Measurements from ENCODE around the gene DEPDC1B.
"Not testable (repeated sequence)": the region's sequence is repeated elsewhere in the genome, so short reads cannot be mapped to it uniquely, and the experiment has no call there.

Gene DEPDC1B

DNA sequence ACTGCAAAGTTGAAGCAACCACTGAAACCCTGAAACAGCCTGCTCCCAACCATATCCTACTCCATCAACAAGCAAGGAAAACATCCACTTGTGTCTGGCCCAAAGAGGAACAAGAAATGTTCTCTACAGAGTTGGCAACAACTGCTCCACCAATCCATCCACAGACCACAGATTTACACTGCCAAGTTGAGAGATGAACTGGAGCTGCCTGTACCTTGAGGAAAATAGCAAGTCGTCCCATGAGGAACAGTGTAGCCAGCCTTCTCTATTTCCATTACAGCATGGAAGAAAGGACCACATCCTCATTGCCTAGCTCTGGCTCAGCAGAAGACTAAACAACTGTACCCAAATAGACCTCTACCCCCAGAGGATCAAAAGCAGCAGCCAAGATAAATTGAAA lies 60.4 kb downstream of the DEPDC1B start:
- Mint-ChIP-seq H3K4me1 (ENCODE audit: low read depth) (no peaks in the 10 kb centered on the region), H3K27me3 (ENCODE audit: low read depth) (no peaks in the 10 kb centered on the region), H3K36me3 (ENCODE audit: low read depth) (peaks cover 52% of the 10 kb centered on the region), H3K9me3 (peaks cover 6% of the 10 kb centered on the region), H3K27ac (no peak overlapping the region), H3K4me3 (no peak overlapping the region)

DNA sequence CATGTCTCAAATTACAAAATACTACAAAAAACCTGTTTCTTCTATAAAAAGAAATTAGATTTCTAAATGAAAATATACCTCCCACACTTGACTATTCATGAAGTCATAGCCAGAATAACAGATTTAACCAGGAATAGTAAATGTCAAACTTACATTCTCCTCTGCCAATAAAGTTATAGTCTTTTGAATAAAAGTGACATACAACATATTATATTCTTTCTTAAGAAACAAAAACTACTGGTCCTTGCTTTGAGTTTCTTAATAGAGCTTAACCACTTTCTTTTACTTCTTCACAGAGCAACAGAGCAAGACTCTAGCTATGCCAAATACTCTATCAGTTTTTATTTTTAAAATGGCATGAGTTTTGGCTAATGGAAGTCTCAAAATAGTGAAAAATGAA lies 61.7 kb downstream of the DEPDC1B start:
- no peak overlapping the region for H3K4me3 Mint-ChIP-seq
- H3K27ac Mint-ChIP-seq, result no peak overlapping the region
- H3K27me3 Mint-ChIP-seq (ENCODE audit: low read depth), result no peaks in the 10 kb centered on the region
- peaks cover 45% of the 10 kb centered on the region for H3K36me3 Mint-ChIP-seq (ENCODE audit: low read depth)
- peaks cover 6% of the 10 kb centered on the region for H3K9me3 Mint-ChIP-seq
- H3K4me1 Mint-ChIP-seq (ENCODE audit: low read depth), result no peaks in the 10 kb centered on the region

DNA sequence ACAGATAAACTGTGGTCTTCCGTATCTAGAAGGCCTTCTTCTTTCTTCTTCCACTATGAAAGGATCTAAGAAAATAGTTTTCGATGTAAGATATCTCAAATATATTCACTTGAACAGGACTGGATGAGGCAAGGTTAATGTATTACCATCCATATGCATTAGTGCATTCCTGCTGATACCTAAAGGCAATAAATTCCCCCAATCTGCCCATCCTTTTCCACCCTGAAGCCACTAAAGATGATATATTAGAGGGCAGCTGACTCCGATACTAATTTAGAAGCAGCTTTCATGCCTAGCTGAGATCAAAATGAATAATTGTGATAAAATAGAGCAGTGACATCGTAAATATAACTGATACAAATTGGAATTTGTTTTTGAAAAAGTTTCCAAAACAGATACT lies 63.3 kb downstream of the DEPDC1B start:
- Mint-ChIP-seq H3K27me3 (ENCODE audit: low read depth) (no peaks in the 10 kb centered on the region), H3K4me1 (ENCODE audit: low read depth) (no peaks in the 10 kb centered on the region), H3K27ac (no peak overlapping the region), H3K9me3 (peaks cover 6% of the 10 kb centered on the region), H3K4me3 (no peak overlapping the region), H3K36me3 (ENCODE audit: low read depth) (peaks cover 39% of the 10 kb centered on the region)

DNA sequence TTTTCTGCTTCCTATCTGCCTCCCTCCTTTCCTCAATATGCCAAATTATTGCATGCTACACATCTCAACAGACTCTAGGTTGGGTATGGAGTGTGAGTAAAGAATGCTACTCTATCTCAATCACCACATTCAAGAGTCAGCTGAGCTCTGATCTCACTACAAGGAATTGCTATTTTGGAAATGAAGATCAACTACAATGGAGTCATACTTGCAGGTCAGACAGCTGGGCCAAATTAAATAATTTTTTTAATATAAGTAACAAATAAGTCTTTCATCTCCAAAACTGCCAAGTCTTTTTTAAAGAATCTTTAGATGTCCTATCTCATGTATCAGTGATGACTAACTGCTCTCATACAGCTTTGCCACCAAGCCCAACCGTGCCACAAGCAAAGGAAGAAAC lies 64.0 kb downstream of the DEPDC1B start:
- no peak overlapping the region for H3K4me3 Mint-ChIP-seq

DNA sequence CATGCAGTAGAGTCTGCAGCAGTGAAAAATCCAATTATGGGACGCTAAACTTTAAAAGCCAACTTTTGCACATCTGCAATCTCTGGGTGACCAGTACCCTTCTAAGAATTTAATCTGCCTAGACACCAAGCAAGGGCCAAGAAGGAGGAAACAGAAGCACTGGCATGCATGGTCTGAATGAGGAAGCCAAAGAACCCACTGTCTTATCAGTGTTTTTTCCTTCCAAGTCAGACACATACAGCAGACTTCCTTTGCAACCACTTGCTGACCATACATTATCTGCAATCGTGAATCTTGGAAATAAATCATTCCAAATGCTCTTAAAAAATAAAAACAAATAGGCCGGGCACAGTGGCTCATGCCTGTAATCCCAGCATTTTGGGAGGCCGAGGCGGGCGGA lies 65.9 kb downstream of the DEPDC1B start:
- no peak overlapping the region for H3K27ac Mint-ChIP-seq
- H3K36me3 Mint-ChIP-seq (ENCODE audit: low read depth), result peaks cover 42% of the 10 kb centered on the region
- no peaks in the 10 kb centered on the region for H3K27me3 Mint-ChIP-seq (ENCODE audit: low read depth)
- peaks cover 6% of the 10 kb centered on the region for H3K9me3 Mint-ChIP-seq
- H3K4me1 Mint-ChIP-seq (ENCODE audit: low read depth), result no peaks in the 10 kb centered on the region
- H3K4me3 Mint-ChIP-seq, result no peak overlapping the region

More for the DNA sequence above, 64.0 kb downstream of the DEPDC1B start:
- Mint-ChIP-seq H3K9me3 (peaks cover 6% of the 10 kb centered on the region), H3K27ac (no peak overlapping the region), H3K4me1 (ENCODE audit: low read depth) (no peaks in the 10 kb centered on the region), H3K27me3 (ENCODE audit: low read depth) (no peaks in the 10 kb centered on the region), H3K36me3 (ENCODE audit: low read depth) (peaks cover 38% of the 10 kb centered on the region)

DNA sequence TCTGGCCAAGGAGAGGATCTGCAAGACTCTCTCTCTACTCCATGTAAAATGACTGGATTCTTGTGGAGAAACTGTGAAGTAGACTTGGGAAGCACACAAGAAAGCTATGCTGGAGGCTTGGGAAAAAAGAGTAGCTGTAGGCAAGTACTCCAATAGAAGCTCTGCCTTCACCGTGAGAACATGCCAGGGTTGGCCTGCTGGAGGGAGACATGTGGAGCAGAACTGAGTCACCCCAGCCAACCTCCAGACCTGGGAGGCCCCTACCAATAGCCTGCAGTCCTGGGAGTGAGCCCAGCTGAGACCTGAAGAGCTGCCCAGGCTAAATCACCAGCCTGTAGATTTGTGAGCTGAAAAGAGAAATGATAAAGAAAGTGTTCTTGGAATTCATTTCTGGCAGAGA lies 66.6 kb downstream of the DEPDC1B start:
- Mint-ChIP-seq H3K9me3 (peaks cover 6% of the 10 kb centered on the region), H3K27ac (no peak overlapping the region), H3K27me3 (ENCODE audit: low read depth) (no peaks in the 10 kb centered on the region), H3K4me1 (ENCODE audit: low read depth) (no peaks in the 10 kb centered on the region), H3K4me3 (no peak overlapping the region), H3K36me3 (ENCODE audit: low read depth) (peaks cover 38% of the 10 kb centered on the region)

DNA sequence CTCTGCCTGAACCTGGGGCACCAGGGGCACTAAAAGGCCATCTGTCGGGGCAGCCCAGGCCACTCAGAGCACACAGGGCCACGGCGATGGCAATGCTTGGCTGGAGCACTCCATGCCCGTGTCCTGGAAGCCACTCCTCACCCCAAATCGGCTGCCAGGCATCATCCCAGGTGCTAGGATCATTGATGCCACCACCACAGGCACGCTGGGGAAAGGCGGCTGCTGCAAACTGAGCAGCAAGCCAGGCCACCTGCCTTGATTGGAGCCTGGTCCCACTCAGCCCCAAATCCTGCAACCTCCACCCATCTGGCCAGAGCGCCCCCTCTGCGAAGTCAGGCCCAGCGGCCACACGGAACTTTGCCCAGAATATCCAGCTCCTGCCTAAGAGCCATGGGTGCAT lies 67.8 kb downstream of the DEPDC1B start:
- no peaks in the 10 kb centered on the region for H3K4me1 Mint-ChIP-seq (ENCODE audit: low read depth)
- H3K4me3 Mint-ChIP-seq, result no peak overlapping the region
- H3K27ac Mint-ChIP-seq, result no peak overlapping the region
- H3K27me3 Mint-ChIP-seq (ENCODE audit: low read depth), result no peaks in the 10 kb centered on the region
- peaks cover 31% of the 10 kb centered on the region for H3K36me3 Mint-ChIP-seq (ENCODE audit: low read depth)
- H3K9me3 Mint-ChIP-seq, result peaks cover 3% of the 10 kb centered on the region

DNA sequence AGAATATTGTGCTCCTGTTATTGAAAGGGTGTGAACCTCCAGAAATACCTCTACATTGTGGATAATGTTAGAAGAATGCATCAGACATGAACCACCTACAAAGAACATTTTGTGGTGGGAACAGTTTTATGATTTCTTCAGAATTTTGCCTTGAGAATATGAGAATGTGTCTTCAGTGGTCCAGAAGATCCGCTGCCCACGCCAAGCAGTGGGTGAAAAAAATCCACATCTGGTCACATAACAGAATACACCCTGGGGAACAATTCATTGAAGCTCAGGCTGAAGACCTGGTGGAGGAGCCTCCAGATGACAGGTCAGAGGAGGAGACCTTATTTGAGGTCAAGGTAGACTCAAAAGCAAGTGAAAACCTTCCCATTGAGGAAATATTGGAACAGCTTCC lies 69.1 kb downstream of the DEPDC1B start:
- Mint-ChIP-seq H3K27me3 (ENCODE audit: low read depth) (no peaks in the 10 kb centered on the region), H3K36me3 (ENCODE audit: low read depth) (peaks cover 25% of the 10 kb centered on the region), H3K4me3 (no peak overlapping the region), H3K4me1 (ENCODE audit: low read depth) (no peaks in the 10 kb centered on the region), H3K9me3 (peaks cover 3% of the 10 kb centered on the region), H3K27ac (no peak overlapping the region)

DNA sequence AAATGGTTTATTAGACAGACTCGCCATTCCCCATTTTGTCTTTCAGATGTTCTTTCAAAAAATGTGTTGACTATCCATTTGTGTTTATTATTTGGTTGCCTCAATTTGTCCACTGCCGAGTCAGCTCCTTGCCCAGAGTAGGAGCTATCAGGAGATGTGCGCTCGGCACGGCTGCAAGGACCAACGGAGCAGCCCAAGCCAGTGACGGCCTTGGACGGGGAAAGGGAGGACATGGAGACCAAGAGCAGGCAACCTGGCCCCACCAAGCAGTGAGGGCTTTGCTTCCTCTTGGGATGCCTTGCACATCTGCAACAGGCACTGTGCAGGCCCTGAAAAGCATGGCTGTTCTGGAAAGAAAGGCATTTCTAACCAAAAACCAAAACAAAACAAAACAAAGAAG lies 69.8 kb downstream of the DEPDC1B start:
- Mint-ChIP-seq H3K9me3 (peaks cover under 1% of the 10 kb centered on the region), H3K4me1 (ENCODE audit: low read depth) (no peaks in the 10 kb centered on the region), H3K27me3 (ENCODE audit: low read depth) (no peaks in the 10 kb centered on the region), H3K4me3 (no peak overlapping the region), H3K27ac (no peak overlapping the region), H3K36me3 (ENCODE audit: low read depth) (peaks cover 20% of the 10 kb centered on the region)

DNA sequence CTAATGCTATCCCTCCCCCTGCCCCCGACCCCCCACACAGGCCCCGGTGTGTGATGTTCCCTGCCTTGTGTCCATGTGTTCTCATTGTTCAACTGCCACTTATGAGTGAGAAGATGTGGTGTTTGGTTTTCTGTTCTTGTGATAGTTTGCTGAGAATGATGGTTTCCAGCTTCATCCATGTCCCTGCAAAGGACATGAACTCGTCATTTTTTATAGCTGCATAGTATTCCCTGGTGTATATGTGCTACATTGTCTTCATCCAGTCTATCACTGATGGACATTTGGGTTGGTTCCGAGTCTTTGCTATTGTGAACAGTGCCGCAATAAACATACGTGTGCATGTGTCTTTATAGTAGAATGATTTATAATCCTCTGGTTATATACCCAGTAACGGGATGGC lies 75.1 kb downstream of the DEPDC1B start:
- not testable (repeated sequence) for H3K4me1 Mint-ChIP-seq (ENCODE audit: low read depth); H3K27me3 Mint-ChIP-seq (ENCODE audit: low read depth); H3K27ac Mint-ChIP-seq

DNA sequence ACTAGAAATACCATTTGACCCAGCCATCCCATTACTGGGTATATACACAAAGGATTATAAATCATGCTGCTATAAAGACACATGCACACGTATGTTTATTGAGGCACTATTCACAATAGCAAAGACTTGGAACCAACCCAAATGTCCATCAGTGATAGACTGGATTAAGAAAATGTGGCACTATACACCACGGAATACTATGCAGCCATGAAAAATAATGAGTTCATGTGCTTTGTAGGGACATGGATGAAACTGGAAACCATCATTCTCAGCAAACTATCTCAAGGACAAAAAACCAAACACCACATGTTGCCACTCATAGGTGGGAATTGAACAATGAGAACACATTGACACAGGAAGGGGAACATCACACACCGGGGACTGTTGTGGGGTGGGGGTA lies 79.2 kb downstream of the DEPDC1B start:
- not testable (repeated sequence) for H3K27ac Mint-ChIP-seq; H3K4me1 Mint-ChIP-seq (ENCODE audit: low read depth); H3K4me3 Mint-ChIP-seq; H3K27me3 Mint-ChIP-seq (ENCODE audit: low read depth)
- Mint-ChIP-seq H3K36me3 (ENCODE audit: low read depth) (peaks cover 14% of the 10 kb centered on the region), H3K9me3 (peaks cover 12% of the 10 kb centered on the region)

More for the DNA sequence above, 75.1 kb downstream of the DEPDC1B start:
- not testable (repeated sequence) for H3K4me3 Mint-ChIP-seq; H3K9me3 Mint-ChIP-seq; H3K36me3 Mint-ChIP-seq (ENCODE audit: low read depth)

DNA sequence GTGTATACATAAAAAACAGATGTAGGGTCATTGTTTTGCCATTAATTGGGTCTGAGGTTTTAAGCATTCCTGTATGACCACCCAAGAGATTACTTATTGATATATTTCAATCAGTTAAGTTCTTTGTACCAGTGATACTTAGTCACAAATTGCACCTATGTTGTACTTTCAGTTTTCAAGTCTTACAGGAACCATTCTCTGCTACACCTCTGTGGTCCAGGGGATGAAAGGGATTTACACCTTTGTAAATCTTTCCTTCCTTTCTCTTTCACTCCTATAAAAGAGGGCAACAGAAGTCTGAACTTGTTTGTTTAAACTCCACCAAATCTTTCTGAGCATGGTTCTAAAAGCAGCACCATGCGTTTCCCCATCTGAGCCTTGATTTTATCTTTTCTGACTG lies 86.1 kb downstream of the DEPDC1B start:
- Mint-ChIP-seq H3K9me3 (peaks cover 5% of the 10 kb centered on the region), H3K27ac (peak overlapping the region; percentile 16)

DNA sequence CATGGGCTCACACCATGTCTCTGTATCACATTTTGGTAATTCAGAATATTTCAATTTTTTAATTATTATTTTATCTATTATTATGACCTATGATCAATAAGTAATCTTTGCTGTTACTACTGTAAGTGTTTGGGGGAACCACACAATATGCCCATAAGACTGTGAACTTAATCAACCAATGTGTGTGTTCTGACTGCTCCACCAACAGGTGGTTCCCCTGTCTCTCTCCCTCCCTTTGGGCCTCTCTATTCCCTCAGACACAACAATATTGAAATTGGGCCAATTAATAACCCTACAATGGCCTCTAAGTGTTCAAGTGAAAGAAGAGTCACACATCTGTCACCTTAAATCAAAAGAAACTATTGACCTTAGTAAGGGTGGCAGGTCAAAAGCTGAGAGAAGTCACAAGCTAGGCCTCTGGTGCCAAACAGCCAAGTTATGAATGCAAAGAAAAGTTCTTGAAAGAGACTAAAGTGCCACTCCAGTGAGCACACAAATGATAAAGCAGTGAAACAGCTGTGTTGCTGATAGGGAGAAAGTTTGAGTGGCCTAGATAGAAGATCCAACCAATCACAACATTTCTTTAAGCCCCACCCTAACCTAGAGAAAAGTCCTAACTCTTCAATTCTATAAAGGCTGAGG lies 88.7 kb downstream of the DEPDC1B start:
- Mint-ChIP-seq H3K36me3 (ENCODE audit: low read depth) (peaks cover 17% of the 10 kb centered on the region), H3K4me3 (no peak overlapping the region), H3K4me1 (ENCODE audit: low read depth) (peaks cover 15% of the 10 kb centered on the region), H3K27ac (no peak overlapping the region), H3K9me3 (no peaks in the 10 kb centered on the region), H3K27me3 (ENCODE audit: low read depth) (no peaks in the 10 kb centered on the region)

More for the DNA sequence above, 86.1 kb downstream of the DEPDC1B start:
- H3K4me1 Mint-ChIP-seq (ENCODE audit: low read depth), result peaks cover 15% of the 10 kb centered on the region
- no peak overlapping the region for H3K4me3 Mint-ChIP-seq
- no peaks in the 10 kb centered on the region for H3K27me3 Mint-ChIP-seq (ENCODE audit: low read depth)
- peaks cover 27% of the 10 kb centered on the region for H3K36me3 Mint-ChIP-seq (ENCODE audit: low read depth)

DNA sequence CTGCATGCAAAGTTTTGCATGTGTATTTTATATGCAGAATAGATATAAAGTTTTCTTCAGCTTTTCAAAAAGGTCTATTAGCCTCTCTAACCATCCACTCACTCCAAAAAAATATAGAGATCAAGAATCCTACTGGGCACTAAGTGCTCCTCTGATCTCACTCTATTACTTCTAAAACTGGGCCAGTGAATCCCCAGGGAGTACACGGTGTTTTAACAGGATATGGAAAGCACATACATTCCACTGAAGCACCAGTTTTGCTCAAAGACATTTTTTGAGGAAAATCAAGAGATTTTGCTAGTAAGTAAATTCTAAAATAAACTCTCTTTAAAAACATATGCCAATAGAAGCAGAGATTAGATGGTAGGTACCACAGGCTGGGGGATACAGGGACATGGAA lies 95.2 kb downstream of the DEPDC1B start:
- Mint-ChIP-seq H3K36me3 (ENCODE audit: low read depth) (peaks cover 11% of the 10 kb centered on the region), H3K4me3 (no peak overlapping the region), H3K27me3 (ENCODE audit: low read depth) (no peaks in the 10 kb centered on the region), H3K9me3 (no peaks in the 10 kb centered on the region), H3K27ac (no peak overlapping the region), H3K4me1 (ENCODE audit: low read depth) (peaks cover 4% of the 10 kb centered on the region)

DNA sequence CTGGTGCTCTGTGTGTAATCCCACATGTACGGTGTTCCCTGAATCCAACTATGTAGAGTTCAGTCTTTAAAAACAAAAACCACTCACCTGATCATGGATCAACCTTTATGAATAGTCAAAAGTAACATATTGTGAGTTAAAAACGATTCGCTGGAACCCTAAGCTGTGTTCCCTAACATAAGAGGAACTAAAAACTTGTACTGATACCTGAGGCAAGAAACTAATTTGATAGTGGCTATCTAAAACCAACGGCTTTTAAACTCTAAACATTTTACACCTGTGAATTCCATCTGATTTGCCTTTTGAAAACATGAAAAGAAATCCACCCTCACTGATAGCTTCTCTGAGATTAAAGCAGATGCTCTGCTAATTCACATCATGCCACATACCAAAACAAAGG lies 101.5 kb downstream of the DEPDC1B start:
- no peaks in the 10 kb centered on the region for H3K27me3 Mint-ChIP-seq (ENCODE audit: low read depth)
- no peak overlapping the region for H3K27ac Mint-ChIP-seq
- no peak overlapping the region for H3K4me3 Mint-ChIP-seq
- peaks cover 28% of the 10 kb centered on the region for H3K36me3 Mint-ChIP-seq (ENCODE audit: low read depth)
- no peaks in the 10 kb centered on the region for H3K9me3 Mint-ChIP-seq
- peaks cover 26% of the 10 kb centered on the region for H3K4me1 Mint-ChIP-seq (ENCODE audit: low read depth)

Measured in T-helper 1 cell treated with Interleukin-12 subunit alpha and Interleukin-12 subunit beta and Interleukin-4 antibody, amounts not matched to agents 30 μg/mL and 1 μg/mL, for 36 hours (primary cell).